IMR-90 (cell line): ENCODE measurements around the gene SYNGR3. TPM values are rescaled to one million over a fixed set of nuclear protein-coding genes. Genes with fewer than 3 reads are reported as not detected.

ENCODE experiments used
- CEBPB ChIP-seq: IDR thresholded peaks from 2 replicates; pipeline ENCODE4 v1.6.1; 2012; ENCODE audit warnings: low read depth, low read length, improper control_type of control experiment
- CHD1 ChIP-seq: IDR thresholded peaks from 2 replicates; pipeline ENCODE4 v1.6.1; 2012; ENCODE audit warnings: low read depth, low read length, improper control_type of control experiment
- FOS ChIP-seq: fragments of 150-350 bp; IDR thresholded peaks from 2 replicates; pipeline ENCODE4 v1.6.1; 2016; ENCODE audit warnings: low read depth, low read length
- MXI1 ChIP-seq: IDR thresholded peaks from 2 replicates; pipeline ENCODE4 v1.6.1; 2012; ENCODE audit warnings: low read depth, mild to moderate bottlenecking, low read length, moderate library complexity, borderline replicate concordance
- POLR2A ChIP-seq: IDR thresholded peaks from 2 replicates; pipeline ENCODE4 v1.6.1; 2012; ENCODE audit warnings: mild to moderate bottlenecking, low read depth, low read length
- RFX5 ChIP-seq: IDR thresholded peaks from 2 replicates; pipeline ENCODE4 v1.8.0; 2012; ENCODE audit warnings: low read depth, mild to moderate bottlenecking, low read length, moderate library complexity
- polyA plus RNA-seq, 3 experiments: library from polyadenylated mRNA; depleted of rRNA; stranded (reverse); fragments of >200 nt; gene quantifications; 2 replicates each; pipeline ENCODE4 v1.2.3, GENCODE V29; 2012; ENCODE audit warnings: low replicate concordance in 1 of 3
- total RNA-seq: library from RNA; depleted of rRNA; stranded (reverse); fragments of >200 nt; gene quantifications from 2 replicates; pipeline ENCODE4 v1.2.3, GENCODE V29; 2012
- TF ChIP-seq, protein P1 (sequence below): fragments of 150-350 bp; IDR thresholded peaks from 2 replicates; pipeline ENCODE4 v1.6.1; 2017; ENCODE audit warnings: mild to moderate bottlenecking, antibody characterized with exemption, low read length, low read depth

SYNGR3 gene
- total and polyA plus RNA-seq, 2 of the 4 experiments (the other 2 are of a cell fraction) = 1.8 to 5.8 TPM

- TF ChIP-seq, protein P1, sequence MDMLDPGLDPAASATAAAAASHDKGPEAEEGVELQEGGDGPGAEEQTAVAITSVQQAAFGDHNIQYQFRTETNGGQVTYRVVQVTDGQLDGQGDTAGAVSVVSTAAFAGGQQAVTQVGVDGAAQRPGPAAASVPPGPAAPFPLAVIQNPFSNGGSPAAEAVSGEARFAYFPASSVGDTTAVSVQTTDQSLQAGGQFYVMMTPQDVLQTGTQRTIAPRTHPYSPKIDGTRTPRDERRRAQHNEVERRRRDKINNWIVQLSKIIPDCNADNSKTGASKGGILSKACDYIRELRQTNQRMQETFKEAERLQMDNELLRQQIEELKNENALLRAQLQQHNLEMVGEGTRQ = no peak
- TF ChIP-seq FOS (peak; percentile 31; the same call in 1 of the 2 replicates), RFX5 (no peak), POLR2A (peak; percentile 33; the same call in 1 of the 2 replicates), CHD1 (no peak), CEBPB (no peak), MXI1 (peak; percentile 69; the same call in 1 of the 2 replicates)
Measured at GRCh38 chr16:2039274-2040031, 49.7 kb downstream of the SYNGR3 start (continued).
